ENCODE results near the gene GLS.

Gene GLS

DNA sequence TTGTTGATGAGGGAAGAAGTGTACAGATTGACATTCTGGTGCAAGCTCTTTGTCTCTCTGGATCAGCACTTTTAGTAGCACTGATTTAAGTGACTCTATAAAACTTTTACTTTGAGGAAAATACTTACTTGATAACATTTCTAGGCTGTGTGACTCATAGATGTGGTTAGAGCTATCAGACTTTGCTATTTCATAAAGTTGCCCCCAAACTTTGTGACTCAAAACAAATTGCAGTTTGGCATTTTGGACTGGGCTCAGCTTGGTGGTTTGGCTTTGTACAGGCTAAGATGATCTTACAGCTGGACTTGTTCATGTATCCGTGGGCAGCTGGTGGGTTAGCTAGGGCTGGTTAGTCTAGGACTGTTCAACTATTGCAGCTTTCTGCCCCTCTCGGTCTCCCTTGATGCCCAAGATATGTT is 42.1 kb upstream of the GLS start:
- ChIA-PET POLR2A (no interaction called here), CTCF (interaction anchor here (3.5 kb wide), 1 partner anchor 12 kb away, joined by 13 read pairs; no protein-coding TSS in a partner anchor)
- TF ChIP-seq SP7 (tag by site-specific recombination; IDR thresholded peaks at IDR 0.05) (no peak), ZNF10 (tag by site-specific recombination; IDR thresholded peaks at IDR 0.05) (no peak), ZNF473 (tag by site-specific recombination; IDR thresholded peaks at IDR 0.05) (no peak), SP3 (tag by site-specific recombination; IDR thresholded peaks at IDR 0.05) (no peak), ZBTB7A (tag by site-specific recombination; IDR thresholded peaks at IDR 0.05; ENCODE audit: low read depth) (no peak), ZNF174 (tag by site-specific recombination; IDR thresholded peaks at IDR 0.05) (no peak), ZNF433 (tag by site-specific recombination; IDR thresholded peaks at IDR 0.05; ENCODE audit: low read depth) (no peak), ZNF221 (tag by site-specific recombination; IDR thresholded peaks at IDR 0.05; ENCODE audit: borderline replicate concordance) (no peak), ZNF24 (tag by site-specific recombination; IDR thresholded peaks at IDR 0.05) (no peak), ZNF394 (tag by site-specific recombination; IDR thresholded peaks at IDR 0.05; ENCODE audit: borderline replicate concordance) (no peak)
- TF ChIP-seq, protein P1, sequence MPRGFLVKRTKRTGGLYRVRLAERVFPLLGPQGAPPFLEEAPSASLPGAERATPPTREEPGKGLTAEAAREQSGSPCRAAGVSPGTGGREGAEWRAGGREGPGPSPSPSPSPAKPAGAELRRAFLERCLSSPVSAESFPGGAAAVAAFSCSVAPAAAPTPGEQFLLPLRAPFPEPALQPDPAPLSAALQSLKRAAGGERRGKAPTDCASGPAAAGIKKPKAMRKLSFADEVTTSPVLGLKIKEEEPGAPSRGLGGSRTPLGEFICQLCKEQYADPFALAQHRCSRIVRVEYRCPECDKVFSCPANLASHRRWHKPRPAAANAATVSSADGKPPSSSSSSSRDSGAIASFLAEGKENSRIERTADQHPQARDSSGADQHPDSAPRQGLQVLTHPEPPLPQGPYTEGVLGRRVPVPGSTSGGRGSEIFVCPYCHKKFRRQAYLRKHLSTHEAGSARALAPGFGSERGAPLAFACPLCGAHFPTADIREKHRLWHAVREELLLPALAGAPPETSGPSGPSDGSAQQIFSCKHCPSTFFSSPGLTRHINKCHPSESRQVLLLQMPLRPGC (tag by site-specific recombination; IDR thresholded peaks at IDR 0.05): no peak
- TF ChIP-seq, protein P2, sequence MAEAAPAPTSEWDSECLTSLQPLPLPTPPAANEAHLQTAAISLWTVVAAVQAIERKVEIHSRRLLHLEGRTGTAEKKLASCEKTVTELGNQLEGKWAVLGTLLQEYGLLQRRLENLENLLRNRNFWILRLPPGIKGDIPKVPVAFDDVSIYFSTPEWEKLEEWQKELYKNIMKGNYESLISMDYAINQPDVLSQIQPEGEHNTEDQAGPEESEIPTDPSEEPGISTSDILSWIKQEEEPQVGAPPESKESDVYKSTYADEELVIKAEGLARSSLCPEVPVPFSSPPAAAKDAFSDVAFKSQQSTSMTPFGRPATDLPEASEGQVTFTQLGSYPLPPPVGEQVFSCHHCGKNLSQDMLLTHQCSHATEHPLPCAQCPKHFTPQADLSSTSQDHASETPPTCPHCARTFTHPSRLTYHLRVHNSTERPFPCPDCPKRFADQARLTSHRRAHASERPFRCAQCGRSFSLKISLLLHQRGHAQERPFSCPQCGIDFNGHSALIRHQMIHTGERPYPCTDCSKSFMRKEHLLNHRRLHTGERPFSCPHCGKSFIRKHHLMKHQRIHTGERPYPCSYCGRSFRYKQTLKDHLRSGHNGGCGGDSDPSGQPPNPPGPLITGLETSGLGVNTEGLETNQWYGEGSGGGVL (tag by site-specific recombination; IDR thresholded peaks at IDR 0.05): no peak
- no peaks in the 10 kb centered on the region for H3K36me3 ChIP-seq (ENCODE audit: control insufficient read depth in 2 of 2, insufficient read depth in 1 of 2, low read length in 2 of 2)
- H3K4me1 ChIP-seq (ENCODE audit: control insufficient read depth, insufficient read depth, low read length): peaks cover 7% of the 10 kb centered on the region; the same call in 1 of the 2 replicates
- H3K4me3 ChIP-seq (ENCODE audit: low read depth, low read length): no peak overlapping the region
- no peaks in the 10 kb centered on the region for H3K9me3 ChIP-seq (ENCODE audit: control insufficient read depth, insufficient read depth, low read depth, low read length)
- no peak overlapping the region for H3K27ac ChIP-seq (ENCODE audit: extremely low read depth, low read depth, low read length)

DNA sequence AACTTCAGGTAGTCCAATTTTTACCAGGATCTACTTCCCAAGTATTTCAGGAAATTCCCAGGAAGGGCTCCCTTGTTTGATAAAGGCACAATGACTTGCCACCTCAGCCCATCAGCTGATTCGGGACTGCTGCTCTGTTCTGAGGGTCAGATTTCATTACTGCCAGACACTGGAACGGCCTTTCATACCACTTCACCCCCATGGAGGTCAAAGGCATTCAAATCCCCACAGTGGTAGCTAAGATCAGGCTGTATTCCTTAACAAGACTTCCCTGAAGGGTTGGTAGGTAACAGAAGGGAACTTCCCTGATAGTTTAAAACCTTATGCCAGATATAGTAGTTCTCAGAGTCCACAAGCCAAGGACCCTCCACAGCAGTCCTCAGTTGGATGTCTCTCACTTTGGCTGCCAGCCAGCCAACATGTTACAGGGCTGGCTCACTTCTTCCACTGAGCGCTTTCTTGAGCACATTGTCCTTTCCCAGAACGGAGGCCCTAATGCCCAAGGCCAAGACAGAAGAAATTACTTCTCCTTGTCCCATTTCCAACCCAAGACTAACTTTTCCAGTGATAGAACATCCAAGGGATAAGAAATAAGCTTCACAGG is 40.0 kb upstream of the GLS start:
- no peak overlapping the region for H3K27ac ChIP-seq (ENCODE audit: extremely low read depth, low read depth, low read length)
- ChIA-PET POLR2A (no interaction called here), CTCF (interaction anchor here (0.8 to 1.1 kb wide), 2 partner anchors 10 to 35 kb away, joined by 3 read pairs; no protein-coding TSS in a partner anchor)
- H3K4me1 ChIP-seq (ENCODE audit: control insufficient read depth, insufficient read depth, low read length): peaks cover 7% of the 10 kb centered on the region; the same call in 1 of the 2 replicates
- no peaks in the 10 kb centered on the region for H3K36me3 ChIP-seq (ENCODE audit: control insufficient read depth in 2 of 2, insufficient read depth in 1 of 2, low read length in 2 of 2)
- no peaks in the 10 kb centered on the region for H3K9me3 ChIP-seq (ENCODE audit: control insufficient read depth, insufficient read depth, low read depth, low read length)
- H3K4me3 ChIP-seq (ENCODE audit: low read depth, low read length): no peak overlapping the region
- TF ChIP-seq ZNF266 (tag by site-specific recombination; IDR thresholded peaks at IDR 0.05; ENCODE audit: low read depth) (no peak), TRIM28 (IDR thresholded peaks at IDR 0.05; ENCODE audit: borderline replicate concordance, low read length) (0 out of 2 replicates have a peak, but pooled peaks have one; percentile 50), GLIS1 (tag by site-specific recombination; IDR thresholded peaks at IDR 0.05) (no peak), RBAK (tag by site-specific recombination; IDR thresholded peaks at IDR 0.05) (no peak), ZNF335 (tag by site-specific recombination; conservative IDR thresholded peaks at IDR 0.05) (peak; percentile 46), HOXA7 (CRISPR knock-in tag; IDR thresholded peaks at IDR 0.05; ENCODE audit: borderline replicate concordance) (no peak), ZNF2 (tag by site-specific recombination; IDR thresholded peaks at IDR 0.05) (no peak), IKZF3 (tag by site-specific recombination; IDR thresholded peaks at IDR 0.05) (no peak), ZNF560 (tag by site-specific recombination; IDR thresholded peaks at IDR 0.05; ENCODE audit: borderline replicate concordance) (no peak), ZNF416 (tag by site-specific recombination; IDR thresholded peaks at IDR 0.05) (no peak), MZF1 (tag by site-specific recombination; IDR thresholded peaks at IDR 0.05; ENCODE audit: borderline replicate concordance) (peak; percentile 61; the same call in 1 of the 2 replicates), ZSCAN16 (tag by site-specific recombination; IDR thresholded peaks at IDR 0.05) (no peak), ZNF701 (tag by site-specific recombination; IDR thresholded peaks at IDR 0.05) (no peak), ZBTB8A (tag by site-specific recombination; IDR thresholded peaks at IDR 0.05) (no peak)
- TF ChIP-seq, protein P3, sequence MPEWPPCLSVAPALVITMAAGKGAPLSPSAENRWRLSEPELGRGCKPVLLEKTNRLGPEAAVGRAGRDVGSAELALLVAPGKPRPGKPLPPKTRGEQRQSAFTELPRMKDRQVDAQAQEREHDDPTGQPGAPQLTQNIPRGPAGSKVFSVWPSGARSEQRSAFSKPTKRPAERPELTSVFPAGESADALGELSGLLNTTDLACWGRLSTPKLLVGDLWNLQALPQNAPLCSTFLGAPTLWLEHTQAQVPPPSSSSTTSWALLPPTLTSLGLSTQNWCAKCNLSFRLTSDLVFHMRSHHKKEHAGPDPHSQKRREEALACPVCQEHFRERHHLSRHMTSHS (tag by site-specific recombination; IDR thresholded peaks at IDR 0.05): no peak
- TF ChIP-seq, protein P4, sequence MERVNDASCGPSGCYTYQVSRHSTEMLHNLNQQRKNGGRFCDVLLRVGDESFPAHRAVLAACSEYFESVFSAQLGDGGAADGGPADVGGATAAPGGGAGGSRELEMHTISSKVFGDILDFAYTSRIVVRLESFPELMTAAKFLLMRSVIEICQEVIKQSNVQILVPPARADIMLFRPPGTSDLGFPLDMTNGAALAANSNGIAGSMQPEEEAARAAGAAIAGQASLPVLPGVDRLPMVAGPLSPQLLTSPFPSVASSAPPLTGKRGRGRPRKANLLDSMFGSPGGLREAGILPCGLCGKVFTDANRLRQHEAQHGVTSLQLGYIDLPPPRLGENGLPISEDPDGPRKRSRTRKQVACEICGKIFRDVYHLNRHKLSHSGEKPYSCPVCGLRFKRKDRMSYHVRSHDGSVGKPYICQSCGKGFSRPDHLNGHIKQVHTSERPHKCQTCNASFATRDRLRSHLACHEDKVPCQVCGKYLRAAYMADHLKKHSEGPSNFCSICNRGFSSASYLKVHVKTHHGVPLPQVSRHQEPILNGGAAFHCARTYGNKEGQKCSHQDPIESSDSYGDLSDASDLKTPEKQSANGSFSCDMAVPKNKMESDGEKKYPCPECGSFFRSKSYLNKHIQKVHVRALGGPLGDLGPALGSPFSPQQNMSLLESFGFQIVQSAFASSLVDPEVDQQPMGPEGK (tag by site-specific recombination; IDR thresholded peaks at IDR 0.05): no peak
- TF ChIP-seq, protein P5, sequence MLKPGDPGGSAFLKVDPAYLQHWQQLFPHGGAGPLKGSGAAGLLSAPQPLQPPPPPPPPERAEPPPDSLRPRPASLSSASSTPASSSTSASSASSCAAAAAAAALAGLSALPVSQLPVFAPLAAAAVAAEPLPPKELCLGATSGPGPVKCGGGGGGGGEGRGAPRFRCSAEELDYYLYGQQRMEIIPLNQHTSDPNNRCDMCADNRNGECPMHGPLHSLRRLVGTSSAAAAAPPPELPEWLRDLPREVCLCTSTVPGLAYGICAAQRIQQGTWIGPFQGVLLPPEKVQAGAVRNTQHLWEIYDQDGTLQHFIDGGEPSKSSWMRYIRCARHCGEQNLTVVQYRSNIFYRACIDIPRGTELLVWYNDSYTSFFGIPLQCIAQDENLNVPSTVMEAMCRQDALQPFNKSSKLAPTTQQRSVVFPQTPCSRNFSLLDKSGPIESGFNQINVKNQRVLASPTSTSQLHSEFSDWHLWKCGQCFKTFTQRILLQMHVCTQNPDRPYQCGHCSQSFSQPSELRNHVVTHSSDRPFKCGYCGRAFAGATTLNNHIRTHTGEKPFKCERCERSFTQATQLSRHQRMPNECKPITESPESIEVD (tag by site-specific recombination; IDR thresholded peaks at IDR 0.05): no peak

Data from HEK293 (cell line).